ENCODE measurements around the gene ROBO1. TPM values are rescaled to one million over a fixed set of nuclear protein-coding genes. Genes with fewer than 3 reads are reported as not detected.

The ROBO1 gene
- total RNA-seq, 1 donor from 2014 or later, result 78.0 TPM

- Mint-ChIP-seq H3K4me1 (ENCODE audit: low read depth) (peaks cover 18% of the 10 kb centered on the region), H3K36me3 (ENCODE audit: insufficient read depth) (no peaks in the 10 kb centered on the region), H3K9me3 (ENCODE audit: low read depth) (no peaks in the 10 kb centered on the region), H3K27me3 (no peaks in the 10 kb centered on the region), H3K27ac (no peak overlapping the region), H3K4me3 (ENCODE audit: low read depth) (no peak overlapping the region)
- DNase-seq (ENCODE audit: low spot score, unreplicated experiment), result no peak
- TF ChIP-seq CTCF (IDR thresholded peaks at IDR 0.05; ENCODE audit: unreplicated experiment), result no peak
These were observed 907.2 kb downstream of the ROBO1 start for GRCh38 chr3:78860567-78860966.

GRCh38 chr3:78858910-78859309, 908.9 kb downstream of the ROBO1 start:
- no peaks in the 10 kb centered on the region for H3K9me3 Mint-ChIP-seq (ENCODE audit: low read depth)

GRCh38 chr3:78858174-78858573, 909.6 kb downstream of the ROBO1 start:
- Mint-ChIP-seq H3K36me3 (ENCODE audit: insufficient read depth) (no peaks in the 10 kb centered on the region), H3K27ac (no peak overlapping the region), H3K27me3 (no peaks in the 10 kb centered on the region), H3K4me1 (ENCODE audit: low read depth) (peaks cover 21% of the 10 kb centered on the region), H3K4me3 (ENCODE audit: low read depth) (no peak overlapping the region), H3K9me3 (ENCODE audit: low read depth) (no peaks in the 10 kb centered on the region)
- TF ChIP-seq CTCF (IDR thresholded peaks at IDR 0.05; ENCODE audit: unreplicated experiment), result no peak
- no peak for DNase-seq (ENCODE audit: low spot score, unreplicated experiment)

More at GRCh38 chr3:78858910-78859309, 908.9 kb downstream of the ROBO1 start:
- DNase-seq (ENCODE audit: low spot score, unreplicated experiment), result no peak
- Mint-ChIP-seq H3K27ac (no peak overlapping the region), H3K4me3 (ENCODE audit: low read depth) (no peak overlapping the region), H3K36me3 (ENCODE audit: insufficient read depth) (no peaks in the 10 kb centered on the region), H3K27me3 (no peaks in the 10 kb centered on the region), H3K4me1 (ENCODE audit: low read depth) (peaks cover 22% of the 10 kb centered on the region)
- TF ChIP-seq CTCF (IDR thresholded peaks at IDR 0.05; ENCODE audit: unreplicated experiment), result no peak

GRCh38 chr3:78857494-78858111, 910.2 kb downstream of the ROBO1 start:
- no peaks in the 10 kb centered on the region for H3K9me3 Mint-ChIP-seq (ENCODE audit: low read depth)
- no peaks in the 10 kb centered on the region for H3K27me3 Mint-ChIP-seq
- H3K36me3 Mint-ChIP-seq (ENCODE audit: insufficient read depth), result peaks cover 2% of the 10 kb centered on the region
- no peak overlapping the region for H3K4me3 Mint-ChIP-seq (ENCODE audit: low read depth)
- peaks cover 20% of the 10 kb centered on the region for H3K4me1 Mint-ChIP-seq (ENCODE audit: low read depth)
- no peak for DNase-seq (ENCODE audit: low spot score, unreplicated experiment)
- peak; percentile 38 for TF ChIP-seq CTCF (IDR thresholded peaks at IDR 0.05; ENCODE audit: unreplicated experiment)
- no peak overlapping the region for H3K27ac Mint-ChIP-seq

GRCh38 chr3:78856164-78856563, 911.6 kb downstream of the ROBO1 start:
- Mint-ChIP-seq H3K9me3 (ENCODE audit: low read depth) (no peaks in the 10 kb centered on the region), H3K27me3 (no peaks in the 10 kb centered on the region), H3K27ac (no peak overlapping the region), H3K4me3 (ENCODE audit: low read depth) (no peak overlapping the region), H3K4me1 (ENCODE audit: low read depth) (peaks cover 13% of the 10 kb centered on the region), H3K36me3 (ENCODE audit: insufficient read depth) (peaks cover 2% of the 10 kb centered on the region)
- TF ChIP-seq CTCF (IDR thresholded peaks at IDR 0.05; ENCODE audit: unreplicated experiment), result no peak
- DNase-seq (ENCODE audit: low spot score, unreplicated experiment), result no peak
